ENCODE results near the gene FGF13.

DNA sequence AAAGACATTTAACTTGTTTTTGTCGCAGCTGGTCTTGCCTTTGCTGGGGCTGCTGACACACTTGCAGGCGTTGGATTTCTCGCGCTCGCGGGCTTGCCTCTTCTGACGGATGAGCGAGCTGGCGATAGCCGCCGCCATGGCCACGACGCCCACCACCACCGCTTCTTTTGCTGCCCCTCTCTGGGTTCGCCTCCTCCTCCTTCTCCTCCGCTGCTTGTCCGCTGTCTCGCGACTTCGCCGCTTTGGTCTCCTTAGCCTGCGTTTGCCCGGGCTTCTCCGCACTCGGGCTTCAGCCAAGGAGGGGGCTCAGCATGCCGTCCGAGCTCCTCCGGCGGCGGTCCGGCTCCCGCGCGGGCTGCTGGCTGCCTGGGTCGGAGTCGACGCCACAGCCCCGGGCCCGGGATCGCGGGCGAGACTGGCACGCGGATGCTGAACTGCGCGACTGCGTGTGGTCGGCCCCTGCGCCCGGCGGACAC is 613 bp downstream of the FGF13 start:
- TF ChIP-seq, protein P1, sequence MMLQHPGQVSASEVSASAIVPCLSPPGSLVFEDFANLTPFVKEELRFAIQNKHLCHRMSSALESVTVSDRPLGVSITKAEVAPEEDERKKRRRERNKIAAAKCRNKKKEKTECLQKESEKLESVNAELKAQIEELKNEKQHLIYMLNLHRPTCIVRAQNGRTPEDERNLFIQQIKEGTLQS (IDR thresholded peaks at IDR 0.05): no peak
- TF ChIP-seq, protein P2, sequence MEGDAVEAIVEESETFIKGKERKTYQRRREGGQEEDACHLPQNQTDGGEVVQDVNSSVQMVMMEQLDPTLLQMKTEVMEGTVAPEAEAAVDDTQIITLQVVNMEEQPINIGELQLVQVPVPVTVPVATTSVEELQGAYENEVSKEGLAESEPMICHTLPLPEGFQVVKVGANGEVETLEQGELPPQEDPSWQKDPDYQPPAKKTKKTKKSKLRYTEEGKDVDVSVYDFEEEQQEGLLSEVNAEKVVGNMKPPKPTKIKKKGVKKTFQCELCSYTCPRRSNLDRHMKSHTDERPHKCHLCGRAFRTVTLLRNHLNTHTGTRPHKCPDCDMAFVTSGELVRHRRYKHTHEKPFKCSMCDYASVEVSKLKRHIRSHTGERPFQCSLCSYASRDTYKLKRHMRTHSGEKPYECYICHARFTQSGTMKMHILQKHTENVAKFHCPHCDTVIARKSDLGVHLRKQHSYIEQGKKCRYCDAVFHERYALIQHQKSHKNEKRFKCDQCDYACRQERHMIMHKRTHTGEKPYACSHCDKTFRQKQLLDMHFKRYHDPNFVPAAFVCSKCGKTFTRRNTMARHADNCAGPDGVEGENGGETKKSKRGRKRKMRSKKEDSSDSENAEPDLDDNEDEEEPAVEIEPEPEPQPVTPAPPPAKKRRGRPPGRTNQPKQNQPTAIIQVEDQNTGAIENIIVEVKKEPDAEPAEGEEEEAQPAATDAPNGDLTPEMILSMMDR (IDR thresholded peaks at IDR 0.05; ENCODE audit: low read depth, low read length, missing input control): no peak
- no peak for TF ChIP-seq RAD21 (IDR thresholded peaks at IDR 0.05)
- no peak for TF ChIP-seq EGR1 (IDR thresholded peaks at IDR 0.05; ENCODE audit: low read depth in 2 of 2)
- no peak for TF ChIP-seq YY1 (IDR thresholded peaks at IDR 0.05)
- TF ChIP-seq, protein P3, sequence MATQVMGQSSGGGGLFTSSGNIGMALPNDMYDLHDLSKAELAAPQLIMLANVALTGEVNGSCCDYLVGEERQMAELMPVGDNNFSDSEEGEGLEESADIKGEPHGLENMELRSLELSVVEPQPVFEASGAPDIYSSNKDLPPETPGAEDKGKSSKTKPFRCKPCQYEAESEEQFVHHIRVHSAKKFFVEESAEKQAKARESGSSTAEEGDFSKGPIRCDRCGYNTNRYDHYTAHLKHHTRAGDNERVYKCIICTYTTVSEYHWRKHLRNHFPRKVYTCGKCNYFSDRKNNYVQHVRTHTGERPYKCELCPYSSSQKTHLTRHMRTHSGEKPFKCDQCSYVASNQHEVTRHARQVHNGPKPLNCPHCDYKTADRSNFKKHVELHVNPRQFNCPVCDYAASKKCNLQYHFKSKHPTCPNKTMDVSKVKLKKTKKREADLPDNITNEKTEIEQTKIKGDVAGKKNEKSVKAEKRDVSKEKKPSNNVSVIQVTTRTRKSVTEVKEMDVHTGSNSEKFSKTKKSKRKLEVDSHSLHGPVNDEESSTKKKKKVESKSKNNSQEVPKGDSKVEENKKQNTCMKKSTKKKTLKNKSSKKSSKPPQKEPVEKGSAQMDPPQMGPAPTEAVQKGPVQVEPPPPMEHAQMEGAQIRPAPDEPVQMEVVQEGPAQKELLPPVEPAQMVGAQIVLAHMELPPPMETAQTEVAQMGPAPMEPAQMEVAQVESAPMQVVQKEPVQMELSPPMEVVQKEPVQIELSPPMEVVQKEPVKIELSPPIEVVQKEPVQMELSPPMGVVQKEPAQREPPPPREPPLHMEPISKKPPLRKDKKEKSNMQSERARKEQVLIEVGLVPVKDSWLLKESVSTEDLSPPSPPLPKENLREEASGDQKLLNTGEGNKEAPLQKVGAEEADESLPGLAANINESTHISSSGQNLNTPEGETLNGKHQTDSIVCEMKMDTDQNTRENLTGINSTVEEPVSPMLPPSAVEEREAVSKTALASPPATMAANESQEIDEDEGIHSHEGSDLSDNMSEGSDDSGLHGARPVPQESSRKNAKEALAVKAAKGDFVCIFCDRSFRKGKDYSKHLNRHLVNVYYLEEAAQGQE (IDR thresholded peaks at IDR 0.05): no peak
- TF ChIP-seq, protein P4, sequence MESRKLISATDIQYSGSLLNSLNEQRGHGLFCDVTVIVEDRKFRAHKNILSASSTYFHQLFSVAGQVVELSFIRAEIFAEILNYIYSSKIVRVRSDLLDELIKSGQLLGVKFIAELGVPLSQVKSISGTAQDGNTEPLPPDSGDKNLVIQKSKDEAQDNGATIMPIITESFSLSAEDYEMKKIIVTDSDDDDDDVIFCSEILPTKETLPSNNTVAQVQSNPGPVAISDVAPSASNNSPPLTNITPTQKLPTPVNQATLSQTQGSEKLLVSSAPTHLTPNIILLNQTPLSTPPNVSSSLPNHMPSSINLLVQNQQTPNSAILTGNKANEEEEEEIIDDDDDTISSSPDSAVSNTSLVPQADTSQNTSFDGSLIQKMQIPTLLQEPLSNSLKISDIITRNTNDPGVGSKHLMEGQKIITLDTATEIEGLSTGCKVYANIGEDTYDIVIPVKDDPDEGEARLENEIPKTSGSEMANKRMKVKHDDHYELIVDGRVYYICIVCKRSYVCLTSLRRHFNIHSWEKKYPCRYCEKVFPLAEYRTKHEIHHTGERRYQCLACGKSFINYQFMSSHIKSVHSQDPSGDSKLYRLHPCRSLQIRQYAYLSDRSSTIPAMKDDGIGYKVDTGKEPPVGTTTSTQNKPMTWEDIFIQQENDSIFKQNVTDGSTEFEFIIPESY (IDR thresholded peaks at IDR 0.05): no peak
- no peak for TF ChIP-seq JUND (IDR thresholded peaks at IDR 0.05)
- no peak for TF ChIP-seq NR2F2 (IDR thresholded peaks at IDR 0.05)
- TF ChIP-seq, protein P5, sequence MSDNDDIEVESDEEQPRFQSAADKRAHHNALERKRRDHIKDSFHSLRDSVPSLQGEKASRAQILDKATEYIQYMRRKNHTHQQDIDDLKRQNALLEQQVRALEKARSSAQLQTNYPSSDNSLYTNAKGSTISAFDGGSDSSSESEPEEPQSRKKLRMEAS (IDR thresholded peaks at IDR 0.05): no peak
- no peak for TF ChIP-seq HNF4G (IDR thresholded peaks at IDR 0.05)
- no peak for TF ChIP-seq TAF1 (conservative IDR thresholded peaks at IDR 0.05)
- no peak for TF ChIP-seq SP1 (IDR thresholded peaks at IDR 0.05)
- TF ChIP-seq FOXA1 (IDR thresholded peaks at IDR 0.05): no peak

Data from liver (tissue), 3 donors.